Measurements from ENCODE around the gene CTBP2. TPM values are rescaled to one million over a fixed set of nuclear protein-coding genes. Genes with fewer than 3 reads are reported as not detected.

Gene CTBP2
- total RNA-seq, 2 donors from 2014 or later, result 106 to 172 TPM

GRCh38 chr10:125120053-125120710 is 40.2 kb downstream of the CTBP2 start:
- peak overlapping the region; percentile 49 for H3K27ac ChIP-seq
- no peak for DNase-seq
- intact Hi-C loops (cut with DNase I), result no loop called here
- peak overlapping the region in 1 of 2 donors; percentile 48 for H3K9ac ChIP-seq (ENCODE audit: low read depth in 2 of 2, low read length in 2 of 2)
- no peaks in the 10 kb centered on the region for H3K9me3 ChIP-seq
- H3K36me3 ChIP-seq, result no peaks in the 10 kb centered on the region
- no peak overlapping the region for H3K4me3 ChIP-seq
- H3K27me3 ChIP-seq, result no peaks in the 10 kb centered on the region
- peaks cover 26% of the 10 kb centered on the region for H3K4me1 ChIP-seq
- no peak for TF ChIP-seq CTCF (IDR thresholded peaks at IDR 0.05)

GRCh38 chr10:125118701-125119100 is 41.7 kb downstream of the CTBP2 start:
- H3K9me3 ChIP-seq, result no peaks in the 10 kb centered on the region
- H3K27me3 ChIP-seq, result no peaks in the 10 kb centered on the region
- no peak for DNase-seq
- TF ChIP-seq CTCF (IDR thresholded peaks at IDR 0.05), result no peak
- H3K27ac ChIP-seq, result no peak overlapping the region
- H3K36me3 ChIP-seq, result no peaks in the 10 kb centered on the region
- intact Hi-C loops (cut with DNase I), result no loop called here
- peaks cover 15% of the 10 kb centered on the region for H3K4me1 ChIP-seq
- H3K9ac ChIP-seq (ENCODE audit: low read depth in 2 of 2, low read length in 2 of 2), result peak overlapping the region in 1 of 2 donors; percentile 5
- H3K4me3 ChIP-seq, result no peak overlapping the region

GRCh38 chr10:125118011-125118611 is 42.3 kb downstream of the CTBP2 start:
- no peak for TF ChIP-seq CTCF (IDR thresholded peaks at IDR 0.05)
- peaks cover 15% of the 10 kb centered on the region for H3K4me1 ChIP-seq
- H3K9me3 ChIP-seq, result no peaks in the 10 kb centered on the region
- no peaks in the 10 kb centered on the region for H3K27me3 ChIP-seq
- peak; percentile 61 for DNase-seq
- H3K36me3 ChIP-seq, result no peaks in the 10 kb centered on the region
- no peak overlapping the region for H3K4me3 ChIP-seq
- no peak overlapping the region for H3K27ac ChIP-seq
- no peak overlapping the region for H3K9ac ChIP-seq (ENCODE audit: low read depth in 2 of 2, low read length in 2 of 2)
- intact Hi-C loops (cut with DNase I), result no loop called here

- Histone ChIP-seq H3K27ac (no peak overlapping the region), H3K9ac (ENCODE audit: low read depth in 2 of 2, low read length in 2 of 2) (no peak overlapping the region)
Measured at GRCh38 chr10:125116652-125117310, 43.6 kb downstream of the CTBP2 start.

More at GRCh38 chr10:125116652-125117310, 43.6 kb downstream of the CTBP2 start:
- DNase-seq, result no peak
- Histone ChIP-seq H3K27me3 (no peaks in the 10 kb centered on the region), H3K9me3 (no peaks in the 10 kb centered on the region), H3K36me3 (no peaks in the 10 kb centered on the region), H3K4me3 (no peak overlapping the region), H3K4me1 (peaks cover 15% of the 10 kb centered on the region)
- TF ChIP-seq CTCF (IDR thresholded peaks at IDR 0.05), result no peak
- intact Hi-C loops (cut with DNase I), result no loop called here
